ENCODE measurements around the gene CRYBA1. TPM values are rescaled to one million over a fixed set of nuclear protein-coding genes. Genes with fewer than 3 reads are reported as not detected.

CRYBA1 gene
- total and polyA plus RNA-seq, 8 donors = not detected

GRCh38 chr17:29240968-29241963 lies 5.4 kb upstream of the CRYBA1 start:
- Histone ChIP-seq H3K27ac (no peak overlapping the region), H3K4me3 (no peak overlapping the region), H3K27me3 (no peaks in the 10 kb centered on the region), H3K36me3 (no peaks in the 10 kb centered on the region), H3K9me3 (no peaks in the 10 kb centered on the region), H3K4me1 (no peaks in the 10 kb centered on the region)
- FAIRE-seq = no peak
- ATAC-seq = peak in 3 of 4 donors; percentile 58 to 81 (median 75)
- no peak for TF ChIP-seq CTCF (IDR thresholded peaks at IDR 0.05)
- WGBS, 2 donors = 84 to 89% methylated on average over 9 of the region's 9 CpGs
- no peak for DNase-seq
- intact Hi-C loops (cut with DNase I) = no loop called here

DNA sequence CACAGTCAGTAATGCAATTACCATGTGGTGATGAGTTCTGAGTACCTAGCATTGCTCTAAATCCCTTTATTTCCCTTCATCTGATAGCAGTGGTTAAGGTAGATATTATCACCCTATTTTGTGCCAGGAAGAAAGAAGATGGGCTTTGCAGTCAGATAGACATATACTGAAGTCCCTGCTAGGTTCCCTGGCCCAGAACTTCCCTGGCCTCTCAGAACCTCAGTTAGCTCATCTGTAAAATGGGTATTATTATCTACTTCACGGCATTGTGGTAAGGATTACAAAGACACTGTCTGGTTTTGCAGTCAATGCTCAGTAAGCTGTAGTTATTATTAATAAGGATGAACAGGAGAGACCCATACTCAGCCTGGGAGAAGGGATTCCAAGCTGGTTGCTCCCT lies 4.6 kb upstream of the CRYBA1 start:
- H3K27ac ChIP-seq = no peak overlapping the region
- FAIRE-seq = no peak
- H3K36me3 ChIP-seq = no peaks in the 10 kb centered on the region
- H3K9me3 ChIP-seq = no peaks in the 10 kb centered on the region
- no peak for DNase-seq
- H3K27me3 ChIP-seq = no peaks in the 10 kb centered on the region
- ATAC-seq = no peak
- no peak overlapping the region for H3K4me3 ChIP-seq
- 88 to 91% methylated on average over 1 of the region's 1 CpG for WGBS, 2 donors
- intact Hi-C loops (cut with DNase I) = no loop called here
- H3K4me1 ChIP-seq = no peaks in the 10 kb centered on the region
- no peak for TF ChIP-seq CTCF (IDR thresholded peaks at IDR 0.05)

- 84 to 92% methylated on average over 6 of the region's 6 CpGs for WGBS, 2 donors
- DNase-seq = no peak
- Histone ChIP-seq H3K27ac (no peak overlapping the region), H3K4me3 (no peak overlapping the region), H3K4me1 (no peaks in the 10 kb centered on the region), H3K9me3 (no peaks in the 10 kb centered on the region), H3K27me3 (no peaks in the 10 kb centered on the region), H3K36me3 (no peaks in the 10 kb centered on the region)
- no peak for ATAC-seq
- FAIRE-seq = no peak
- no peak for TF ChIP-seq CTCF (IDR thresholded peaks at IDR 0.05)
- intact Hi-C loops (cut with DNase I) = no loop called here
Observed at GRCh38 chr17:29242790-29243189, 3.9 kb upstream of the CRYBA1 start.

GRCh38 chr17:29243792-29244191 lies 2.9 kb upstream of the CRYBA1 start:
- DNase-seq (no peak), FAIRE-seq (no peak), ATAC-seq (no peak)
- H3K36me3 ChIP-seq = no peaks in the 10 kb centered on the region
- H3K4me3 ChIP-seq = no peak overlapping the region
- no peaks in the 10 kb centered on the region for H3K4me1 ChIP-seq
- intact Hi-C loops (cut with DNase I) = no loop called here
- WGBS, 2 donors = 28 to 30% methylated on average over 4 of the region's 4 CpGs
- H3K27ac ChIP-seq = no peak overlapping the region
- no peaks in the 10 kb centered on the region for H3K9me3 ChIP-seq
- TF ChIP-seq CTCF (IDR thresholded peaks at IDR 0.05) = no peak
- H3K27me3 ChIP-seq = no peaks in the 10 kb centered on the region

GRCh38 chr17:29245401-29245800 lies 1.3 kb upstream of the CRYBA1 start:
- no peak overlapping the region for H3K27ac ChIP-seq
- ATAC-seq (no peak), DNase-seq (no peak), FAIRE-seq (no peak)
- H3K4me1 ChIP-seq = no peaks in the 10 kb centered on the region
- no peaks in the 10 kb centered on the region for H3K9me3 ChIP-seq
- no peak overlapping the region for H3K4me3 ChIP-seq
- 88 to 94% methylated on average over 6 of the region's 6 CpGs for WGBS, 2 donors
- no peaks in the 10 kb centered on the region for H3K27me3 ChIP-seq
- intact Hi-C loops (cut with DNase I) = no loop called here
- H3K36me3 ChIP-seq = no peaks in the 10 kb centered on the region
- no peak for TF ChIP-seq CTCF (IDR thresholded peaks at IDR 0.05)

Measured in pancreas (tissue), 10 donors.